Adrenal gland (tissue), 5 donors: ENCODE data around the gene CLIP2.

Source experiments
- POLR2A ChIP-seq, 2 donors: fragments of 450-650 bp; IDR thresholded peaks; one replicate each; pipeline ENCODE4 v1.6.1; 2017; ENCODE audit warnings: antibody characterized with exemption in 2 of 2, mild to moderate bottlenecking in 2 of 2, moderate library complexity in 1 of 2
- TF ChIP-seq, protein P1 (sequence below), 6 experiments: fragments of 450-650 bp in 4 of 6; fragments of 200-600 bp in 2 of 6; sonication (generic) in 1 of 6; IDR thresholded peaks; 1 replicate in 5 of 6; 2 replicates in 1 of 6; pipeline versions ENCODE4 v1.5.1 to v1.8.0; 2016 to 2021; ENCODE audit warnings: antibody characterized with exemption in 6 of 6, mild to moderate bottlenecking in 2 of 6, moderate library complexity in 1 of 6
- donor health status: DM: no; HTN: no; CAD: no.

DNA sequence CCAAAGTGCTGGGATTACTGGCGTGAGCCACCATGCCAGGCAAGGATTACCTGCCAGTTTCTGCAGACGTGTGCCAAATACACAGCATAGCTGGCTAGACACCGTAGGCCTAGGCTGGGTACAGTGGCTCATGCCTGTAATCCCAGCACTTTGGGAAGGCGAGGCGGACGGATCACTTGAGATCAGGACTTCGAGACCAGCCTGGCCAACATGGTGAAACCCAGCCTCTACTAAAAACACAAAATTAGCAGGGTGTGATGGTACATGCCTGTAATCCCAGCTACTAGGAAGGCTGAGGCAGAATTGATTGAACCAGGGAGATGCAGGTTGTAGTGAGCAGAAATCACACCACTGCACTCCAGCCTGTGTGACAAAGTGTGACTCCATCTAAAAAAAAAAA, 35.9 kb upstream of the CLIP2 start:
- TF ChIP-seq, protein P1, sequence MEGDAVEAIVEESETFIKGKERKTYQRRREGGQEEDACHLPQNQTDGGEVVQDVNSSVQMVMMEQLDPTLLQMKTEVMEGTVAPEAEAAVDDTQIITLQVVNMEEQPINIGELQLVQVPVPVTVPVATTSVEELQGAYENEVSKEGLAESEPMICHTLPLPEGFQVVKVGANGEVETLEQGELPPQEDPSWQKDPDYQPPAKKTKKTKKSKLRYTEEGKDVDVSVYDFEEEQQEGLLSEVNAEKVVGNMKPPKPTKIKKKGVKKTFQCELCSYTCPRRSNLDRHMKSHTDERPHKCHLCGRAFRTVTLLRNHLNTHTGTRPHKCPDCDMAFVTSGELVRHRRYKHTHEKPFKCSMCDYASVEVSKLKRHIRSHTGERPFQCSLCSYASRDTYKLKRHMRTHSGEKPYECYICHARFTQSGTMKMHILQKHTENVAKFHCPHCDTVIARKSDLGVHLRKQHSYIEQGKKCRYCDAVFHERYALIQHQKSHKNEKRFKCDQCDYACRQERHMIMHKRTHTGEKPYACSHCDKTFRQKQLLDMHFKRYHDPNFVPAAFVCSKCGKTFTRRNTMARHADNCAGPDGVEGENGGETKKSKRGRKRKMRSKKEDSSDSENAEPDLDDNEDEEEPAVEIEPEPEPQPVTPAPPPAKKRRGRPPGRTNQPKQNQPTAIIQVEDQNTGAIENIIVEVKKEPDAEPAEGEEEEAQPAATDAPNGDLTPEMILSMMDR (IDR thresholded peaks at IDR 0.05): no peak
- no peak for TF ChIP-seq POLR2A (IDR thresholded peaks at IDR 0.05)
